Measurements from ENCODE around the gene UNC80. TPM values are rescaled to one million over a fixed set of nuclear protein-coding genes. Genes with fewer than 3 reads are reported as not detected.

Gene UNC80
- total RNA-seq, 2 donors from 2014 or later: 3.6 to 8.6 TPM

DNA sequence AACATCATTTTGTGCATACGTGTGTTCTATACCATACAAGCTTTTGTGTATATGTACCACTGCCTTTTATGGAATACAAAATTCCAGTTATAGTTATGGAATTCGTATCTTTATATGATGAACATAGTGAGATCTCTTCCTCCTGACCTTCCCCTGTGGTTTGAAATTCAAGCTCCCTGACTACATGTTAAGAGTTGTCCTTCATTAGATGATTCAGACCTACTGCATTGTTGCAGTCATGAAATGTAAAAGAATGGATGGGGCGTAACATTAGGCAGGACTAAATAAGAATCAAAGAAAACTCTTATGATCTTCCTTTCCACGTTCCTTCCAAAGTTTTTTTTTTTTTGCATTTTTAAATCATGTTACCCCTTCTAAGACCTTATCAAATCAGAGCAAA is 107.1 kb downstream of the UNC80 start:
- no peak overlapping the region for H3K4me3 ChIP-seq
- no peak overlapping the region for H3K27ac ChIP-seq
- TF ChIP-seq, protein P1, sequence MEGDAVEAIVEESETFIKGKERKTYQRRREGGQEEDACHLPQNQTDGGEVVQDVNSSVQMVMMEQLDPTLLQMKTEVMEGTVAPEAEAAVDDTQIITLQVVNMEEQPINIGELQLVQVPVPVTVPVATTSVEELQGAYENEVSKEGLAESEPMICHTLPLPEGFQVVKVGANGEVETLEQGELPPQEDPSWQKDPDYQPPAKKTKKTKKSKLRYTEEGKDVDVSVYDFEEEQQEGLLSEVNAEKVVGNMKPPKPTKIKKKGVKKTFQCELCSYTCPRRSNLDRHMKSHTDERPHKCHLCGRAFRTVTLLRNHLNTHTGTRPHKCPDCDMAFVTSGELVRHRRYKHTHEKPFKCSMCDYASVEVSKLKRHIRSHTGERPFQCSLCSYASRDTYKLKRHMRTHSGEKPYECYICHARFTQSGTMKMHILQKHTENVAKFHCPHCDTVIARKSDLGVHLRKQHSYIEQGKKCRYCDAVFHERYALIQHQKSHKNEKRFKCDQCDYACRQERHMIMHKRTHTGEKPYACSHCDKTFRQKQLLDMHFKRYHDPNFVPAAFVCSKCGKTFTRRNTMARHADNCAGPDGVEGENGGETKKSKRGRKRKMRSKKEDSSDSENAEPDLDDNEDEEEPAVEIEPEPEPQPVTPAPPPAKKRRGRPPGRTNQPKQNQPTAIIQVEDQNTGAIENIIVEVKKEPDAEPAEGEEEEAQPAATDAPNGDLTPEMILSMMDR (IDR thresholded peaks at IDR 0.05): no peak
- TF ChIP-seq POLR2AphosphoS5 (IDR thresholded peaks at IDR 0.05) (no peak), POLR2A (IDR thresholded peaks at IDR 0.05) (no peak)
- no peaks in the 10 kb centered on the region for H3K27me3 ChIP-seq (replicated peaks; ENCODE audit: insufficient read depth)
- H3K4me1 ChIP-seq (replicated peaks): no peaks in the 10 kb centered on the region
- no peaks in the 10 kb centered on the region for H3K36me3 ChIP-seq
- 93% methylated on average over 4 of the region's 4 CpGs for WGBS
- intact Hi-C loops (cut with DNase I): no loop called here
- no peaks in the 10 kb centered on the region for H3K9me3 ChIP-seq
- DNase-seq (ENCODE audit: low spot score): no peak

DNA sequence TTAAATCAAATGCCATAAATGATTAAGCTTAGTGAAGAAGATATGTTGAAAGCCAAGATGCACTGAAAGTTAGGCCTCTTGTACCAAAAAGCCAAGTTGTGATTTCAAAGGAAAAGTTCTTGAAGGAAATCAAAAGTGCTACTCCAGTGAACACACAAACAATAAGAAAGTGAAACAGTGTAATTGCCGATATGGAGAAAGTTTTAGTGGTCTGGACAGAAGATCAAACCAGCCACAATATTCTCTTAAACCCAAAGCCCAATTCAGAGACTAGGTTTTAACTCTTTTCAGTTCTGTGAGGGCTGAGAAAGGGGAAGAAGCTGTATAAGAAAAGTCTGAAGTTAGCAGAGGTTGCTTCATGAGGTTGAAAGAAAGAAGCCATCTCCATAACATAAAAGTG is 129.0 kb downstream of the UNC80 start:
- intact Hi-C loops (cut with DNase I): no loop called here
- H3K4me1 ChIP-seq (replicated peaks): no peaks in the 10 kb centered on the region
- TF ChIP-seq POLR2AphosphoS5 (IDR thresholded peaks at IDR 0.05) (no peak), POLR2A (IDR thresholded peaks at IDR 0.05) (no peak)
- TF ChIP-seq, protein P1 (IDR thresholded peaks at IDR 0.05): no peak
- H3K27me3 ChIP-seq (replicated peaks; ENCODE audit: insufficient read depth): no peaks in the 10 kb centered on the region
- WGBS: 96% methylated on average over 1 of the region's 1 CpG
- H3K9me3 ChIP-seq: no peaks in the 10 kb centered on the region
- H3K27ac ChIP-seq: no peak overlapping the region
- DNase-seq (ENCODE audit: low spot score): no peak
- no peak overlapping the region for H3K4me3 ChIP-seq
- no peaks in the 10 kb centered on the region for H3K36me3 ChIP-seq

DNA sequence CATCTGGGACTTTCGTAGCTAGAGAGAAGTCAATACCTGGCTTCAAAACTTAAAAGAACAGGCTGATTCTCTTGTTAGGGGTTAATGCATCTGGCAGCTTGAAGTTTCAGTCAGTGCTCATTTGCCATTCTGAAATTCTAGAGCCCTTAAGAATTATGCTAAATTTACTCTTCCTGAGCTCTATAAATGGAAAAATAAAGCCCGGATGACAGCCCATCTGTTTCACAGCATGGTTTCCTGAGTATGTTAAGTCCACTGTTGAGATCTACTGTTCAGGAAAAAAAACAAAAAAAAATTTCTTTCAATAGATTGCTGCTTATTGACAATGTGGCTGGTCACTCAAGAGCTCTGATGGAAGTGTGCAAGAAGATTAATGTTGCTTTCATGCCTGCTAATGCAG is 129.5 kb downstream of the UNC80 start:
- H3K9me3 ChIP-seq: no peaks in the 10 kb centered on the region
- DNase-seq (ENCODE audit: low spot score): no peak
- intact Hi-C loops (cut with DNase I): no loop called here
- H3K4me1 ChIP-seq (replicated peaks): no peaks in the 10 kb centered on the region
- no peaks in the 10 kb centered on the region for H3K27me3 ChIP-seq (replicated peaks; ENCODE audit: insufficient read depth)
- no peaks in the 10 kb centered on the region for H3K36me3 ChIP-seq
- no peak overlapping the region for H3K27ac ChIP-seq
- TF ChIP-seq, protein P1 (IDR thresholded peaks at IDR 0.05): no peak
- TF ChIP-seq POLR2AphosphoS5 (IDR thresholded peaks at IDR 0.05) (no peak), POLR2A (IDR thresholded peaks at IDR 0.05) (no peak)
- no peak overlapping the region for H3K4me3 ChIP-seq
- 79% methylated on average over 2 of the region's 2 CpGs for WGBS

DNA sequence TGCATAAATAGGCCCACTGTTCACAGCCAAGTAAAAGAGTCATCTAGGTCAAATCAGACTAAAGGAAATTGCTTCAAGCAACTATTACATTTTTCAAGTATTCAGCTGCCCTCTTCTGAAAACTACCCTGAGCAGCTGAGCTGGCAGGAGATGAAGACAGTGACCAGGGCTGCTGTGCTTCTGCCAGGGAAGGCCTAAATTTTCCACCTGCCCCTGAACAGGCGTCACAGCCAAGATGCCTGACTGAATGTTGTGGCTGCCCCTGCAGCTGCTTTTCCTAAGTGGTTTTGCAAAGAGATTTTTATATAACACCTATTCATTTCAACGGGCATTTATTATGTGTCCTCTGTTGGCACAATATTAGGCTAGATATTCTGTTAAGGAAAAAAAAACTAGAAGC is 134.1 kb downstream of the UNC80 start:
- Histone ChIP-seq H3K4me3 (no peak overlapping the region), H3K27me3 (replicated peaks; ENCODE audit: insufficient read depth) (no peaks in the 10 kb centered on the region), H3K4me1 (replicated peaks) (no peaks in the 10 kb centered on the region), H3K36me3 (no peaks in the 10 kb centered on the region), H3K9me3 (no peaks in the 10 kb centered on the region), H3K27ac (no peak overlapping the region)
- 78% methylated on average over 2 of the region's 2 CpGs for WGBS
- no peak for DNase-seq (ENCODE audit: low spot score)
- no peak for TF ChIP-seq POLR2A (IDR thresholded peaks at IDR 0.05)
- TF ChIP-seq, protein P1 (IDR thresholded peaks at IDR 0.05): no peak
- no peak for TF ChIP-seq POLR2AphosphoS5 (IDR thresholded peaks at IDR 0.05)
- intact Hi-C loops (cut with DNase I): no loop called here

DNA sequence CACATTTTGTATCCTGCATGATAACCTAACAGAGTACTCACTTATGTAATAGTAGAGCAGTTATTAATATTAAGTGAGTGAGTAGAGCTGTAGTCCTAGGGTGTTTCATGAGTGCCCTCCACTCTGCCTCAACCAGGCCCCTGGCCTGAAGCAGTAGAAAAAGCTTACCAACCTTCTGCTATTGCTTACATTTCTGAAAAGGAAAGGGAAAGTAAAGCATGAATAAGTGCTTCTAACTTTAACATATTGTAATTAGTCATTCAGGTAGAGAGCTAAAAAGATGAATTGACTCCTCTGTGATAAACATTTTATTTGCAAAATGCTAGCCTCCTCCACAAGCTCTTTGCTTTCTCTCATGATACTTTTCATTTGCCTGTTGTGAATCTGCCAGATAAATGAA is 136.1 kb downstream of the UNC80 start:
- H3K9me3 ChIP-seq: no peaks in the 10 kb centered on the region
- no peaks in the 10 kb centered on the region for H3K4me1 ChIP-seq (replicated peaks)
- no peaks in the 10 kb centered on the region for H3K27me3 ChIP-seq (replicated peaks; ENCODE audit: insufficient read depth)
- no peak overlapping the region for H3K4me3 ChIP-seq
- intact Hi-C loops (cut with DNase I): no loop called here
- TF ChIP-seq POLR2AphosphoS5 (IDR thresholded peaks at IDR 0.05) (no peak), POLR2A (IDR thresholded peaks at IDR 0.05) (no peak)
- TF ChIP-seq, protein P1 (IDR thresholded peaks at IDR 0.05): no peak
- H3K27ac ChIP-seq: no peak overlapping the region
- H3K36me3 ChIP-seq: no peaks in the 10 kb centered on the region
- DNase-seq (ENCODE audit: low spot score): no peak

All from prostate gland (tissue), 2 donors.